HUES48 (cell line): ENCODE results near the gene DDX27.

Source experiments
- H3K27ac ChIP-seq: one replicate; pipeline ENCODE4 v1.7.0; 2013; ENCODE audit warnings: low read depth, low read length, inconsistent platforms
- H3K27me3 ChIP-seq: 2 replicates; pipeline ENCODE4 v1.6.1; 2013; ENCODE audit warnings: mild to moderate bottlenecking, low read length; ENCODE audit not compliant: control insufficient read depth, insufficient read depth
- H3K36me3 ChIP-seq: 2 replicates; pipeline ENCODE4 v1.6.1; 2013; ENCODE audit warnings: low read length; ENCODE audit not compliant: control insufficient read depth, insufficient read depth
- H3K4me1 ChIP-seq: 2 replicates; pipeline ENCODE4 v1.6.1; 2013; ENCODE audit warnings: mild to moderate bottlenecking, low read length; ENCODE audit not compliant: control insufficient read depth, insufficient read depth
- H3K4me3 ChIP-seq: 2 replicates; pipeline ENCODE4 v1.5.1; 2013; ENCODE audit warnings: mild to moderate bottlenecking, low read depth, low read length
- H3K9ac ChIP-seq: 2 replicates; pipeline ENCODE4 v1.6.1; 2013; ENCODE audit warnings: mild to moderate bottlenecking, low read depth, low read length, moderate library complexity
- H3K9me3 ChIP-seq: 2 replicates; pipeline ENCODE4 v1.6.1; 2013; ENCODE audit warnings: low read length; ENCODE audit not compliant: control insufficient read depth, insufficient read depth

DDX27 gene

GRCh38 chr20:49293122-49293521 is 73.9 kb downstream of the DDX27 start:
- Histone ChIP-seq H3K27ac (peak overlapping the region; percentile 91), H3K27me3 (no peaks in the 10 kb centered on the region), H3K4me3 (no peak overlapping the region), H3K9ac (no peak overlapping the region), H3K9me3 (no peaks in the 10 kb centered on the region), H3K36me3 (peaks cover 34% of the 10 kb centered on the region), H3K4me1 (peaks cover 14% of the 10 kb centered on the region)
